GM19351 (cell line): ENCODE measurements around the gene CCNYL1.
"Not testable (repeated sequence)": the region's sequence is repeated elsewhere in the genome, so short reads cannot be mapped to it uniquely, and the experiment has no call there.

Experiments
- ATAC-seq: cut with Tn5 transposase; IDR thresholded peaks from one replicate; pipeline ENCODE4 v1.9.1; 2021; ENCODE audit warnings: mild to moderate bottlenecking, moderate library complexity; ENCODE audit not compliant: unreplicated experiment

The CCNYL1 gene

GRCh38 chr2:207696911-207697310 lies 14.5 kb upstream of the CCNYL1 start:
- ATAC-seq, result not testable (repeated sequence)

- ATAC-seq, result no peak
Observed at GRCh38 chr2:207697411-207697810, 14.0 kb upstream of the CCNYL1 start.

- ATAC-seq, result no peak
Observed at GRCh38 chr2:207698301-207698700, 13.1 kb upstream of the CCNYL1 start.

GRCh38 chr2:207704078-207704477 lies 7.4 kb upstream of the CCNYL1 start:
- no peak for ATAC-seq

GRCh38 chr2:207704671-207705070 lies 6.8 kb upstream of the CCNYL1 start:
- no peak for ATAC-seq

GRCh38 chr2:207706936-207707860 lies 4.2 kb upstream of the CCNYL1 start:
- no peak for ATAC-seq

- ATAC-seq, result peak; percentile 25
Observed at GRCh38 chr2:207711750-207712530, 500 bp downstream of the CCNYL1 start.

- ATAC-seq, result no peak
Observed at GRCh38 chr2:207716056-207716455, 4.6 kb downstream of the CCNYL1 start.

- no peak for ATAC-seq
Observed at GRCh38 chr2:207718521-207718920, 7.1 kb downstream of the CCNYL1 start.

- ATAC-seq, result no peak
Observed at GRCh38 chr2:207719008-207719407, 7.6 kb downstream of the CCNYL1 start.

GRCh38 chr2:207719655-207720054 lies 8.2 kb downstream of the CCNYL1 start:
- not testable (repeated sequence) for ATAC-seq

GRCh38 chr2:207720517-207721187 lies 9.2 kb downstream of the CCNYL1 start:
- ATAC-seq, result no peak

GRCh38 chr2:207722773-207723424 lies 11.5 kb downstream of the CCNYL1 start:
- ATAC-seq, result no peak

GRCh38 chr2:207723425-207723787 lies 12.0 kb downstream of the CCNYL1 start:
- not testable (repeated sequence) for ATAC-seq

GRCh38 chr2:207724113-207724512 lies 12.7 kb downstream of the CCNYL1 start:
- ATAC-seq, result no peak

- no peak for ATAC-seq
Observed at GRCh38 chr2:207725873-207726578, 14.6 kb downstream of the CCNYL1 start.

GRCh38 chr2:207727261-207727660 lies 15.8 kb downstream of the CCNYL1 start:
- no peak for ATAC-seq

- no peak for ATAC-seq
Observed at GRCh38 chr2:207729465-207729998, 18.1 kb downstream of the CCNYL1 start.

- ATAC-seq, result no peak
Observed at GRCh38 chr2:207731138-207731537, 19.7 kb downstream of the CCNYL1 start.
